Neural progenitor cell (in vitro differentiated cells): Measurements from ENCODE around the gene MBP. TPM values are rescaled to one million over a fixed set of nuclear protein-coding genes. Genes with fewer than 3 reads are reported as not detected.
A peak's percentile ranks its signal among the peaks of the same experiment; 100 is the strongest.

ENCODE experiments used
- DNase-seq: peaks from one replicate; pipeline ENCODE4 v3.0.0-alpha.2; 2016; ENCODE audit warnings: low spot score
- H2AFZ ChIP-seq: fragments of 200-600 bp; sonication (generic); replicated peaks from 2 replicates; pipeline ENCODE4 v1.6.1; 2016; ENCODE audit warnings: antibody characterized with exemption
- H3F3A ChIP-seq: fragments of 200-600 bp; sonication (generic); 2 replicates; pipeline ENCODE4 v1.6.1; 2016; ENCODE audit warnings: antibody characterized with exemption, low read depth
- H3K27ac ChIP-seq: fragments of 200-600 bp; sonication (generic); 2 replicates; pipeline ENCODE4 v1.5.1; 2016; ENCODE audit warnings: mild to moderate bottlenecking
- H3K27me3 ChIP-seq: fragments of 200-600 bp; sonication (generic); 2 replicates; pipeline ENCODE4 v1.6.1; 2016; ENCODE audit warnings: mild to moderate bottlenecking, moderate library complexity
- H3K36me3 ChIP-seq: fragments of 200-600 bp; sonication (generic); 2 replicates; pipeline ENCODE4 v1.5.1; 2016
- H3K4me1 ChIP-seq: fragments of 200-600 bp; sonication (generic); 2 replicates; pipeline ENCODE4 v1.6.1; 2016; ENCODE audit warnings: mixed run types
- H3K4me2 ChIP-seq: fragments of 200-600 bp; sonication (generic); 2 replicates; pipeline ENCODE4 v1.6.1; 2016
- H3K4me3 ChIP-seq: fragments of 200-600 bp; sonication (generic); 2 replicates; pipeline ENCODE4 v1.5.1; 2016
- H3K79me2 ChIP-seq: fragments of 200-600 bp; sonication (generic); 2 replicates; pipeline ENCODE4 v1.6.1; 2016; ENCODE audit warnings: low read depth
- H3K9ac ChIP-seq: fragments of 200-600 bp; sonication (generic); 2 replicates; pipeline ENCODE4 v1.6.1; 2016
- H3K9me3 ChIP-seq: fragments of 200-600 bp; sonication (generic); 2 replicates; pipeline ENCODE4 v1.5.1; 2016; ENCODE audit warnings: low read depth
- H4K20me1 ChIP-seq: fragments of 200-600 bp; sonication (generic); 2 replicates; pipeline ENCODE4 v1.6.1; 2016; ENCODE audit warnings: low read depth
- H3K27ac Mint-ChIP-seq: 3 replicates; pipeline ENCODE4 v1.8.0; 2021; ENCODE audit warnings: mixed read lengths
- H3K27me3 Mint-ChIP-seq: 2 replicates; pipeline ENCODE4 v1.8.0; 2022; ENCODE audit warnings: low read depth, mild to moderate bottlenecking, inconsistent platforms, moderate library complexity, mixed read lengths; ENCODE audit not compliant: insufficient read depth
- H3K36me3 Mint-ChIP-seq: 3 replicates; pipeline ENCODE4 v1.8.0; 2021; ENCODE audit warnings: mixed read lengths
- H3K4me1 Mint-ChIP-seq: 3 replicates; pipeline ENCODE4 v1.8.0; 2021; ENCODE audit warnings: mixed read lengths
- H3K4me3 Mint-ChIP-seq: 3 replicates; pipeline ENCODE4 v1.8.0; 2021; ENCODE audit warnings: mild to moderate bottlenecking, moderate library complexity, mixed read lengths
- H3K9me3 Mint-ChIP-seq: 3 replicates; pipeline ENCODE4 v1.8.0; 2020; ENCODE audit warnings: mixed read lengths
- CTCF ChIP-seq: fragments of 200-600 bp; sonication (generic); IDR thresholded peaks from 2 replicates; pipeline ENCODE4 v1.5.1; 2017; ENCODE audit warnings: antibody characterized with exemption, mild to moderate bottlenecking
- EZH2 ChIP-seq: fragments of 200-600 bp; sonication (generic); IDR thresholded peaks from 2 replicates; pipeline ENCODE4 v1.6.1; 2017; ENCODE audit warnings: antibody characterized with exemption, mild to moderate bottlenecking, moderate library complexity
- EZH2phosphoT487 ChIP-seq: fragments of 200-600 bp; sonication (generic); IDR thresholded peaks from 2 replicates; pipeline ENCODE4 v1.6.1; 2017; ENCODE audit warnings: antibody characterized with exemption
- total RNA-seq: library from RNA; depleted of rRNA; stranded (reverse); fragments of >200 nt; gene quantifications from 2 replicates; pipeline ENCODE4 v1.2.3, GENCODE V29; 2015; ENCODE audit warnings: low replicate concordance

MBP gene
- total RNA-seq, 1 donor from 2014 or later: 0.64 TPM

- Mint-ChIP-seq H3K9me3 (no peaks in the 10 kb centered on the region), H3K27me3 (peaks cover 5% of the 10 kb centered on the region), H3K4me1 (peaks cover 48% of the 10 kb centered on the region), H3K36me3 (no peaks in the 10 kb centered on the region), H3K27ac (no peak overlapping the region), H3K4me3 (no peak overlapping the region)
- H3K4me3 ChIP-seq: no peak overlapping the region
- peaks cover 4% of the 10 kb centered on the region for H3K4me1 ChIP-seq
- no peaks in the 10 kb centered on the region for H3K79me2 ChIP-seq
- no peaks in the 10 kb centered on the region for H3K36me3 ChIP-seq
- no peaks in the 10 kb centered on the region for H3K9me3 ChIP-seq
- TF ChIP-seq EZH2phosphoT487 (no peak), EZH2 (no peak)
- H3K9ac ChIP-seq: no peak overlapping the region
- H2AFZ ChIP-seq: no peak overlapping the region
- H4K20me1 ChIP-seq: no peaks in the 10 kb centered on the region
- no peaks in the 10 kb centered on the region for H3F3A ChIP-seq
- no peak overlapping the region for H3K27ac ChIP-seq
- no peak overlapping the region for H3K4me2 ChIP-seq
- DNase-seq: no peak
- H3K27me3 ChIP-seq: no peaks in the 10 kb centered on the region
Measured at GRCh38 chr18:77102259-77103040, 30.1 kb downstream of the MBP start.

- Histone ChIP-seq H3K27ac (no peak overlapping the region), H3F3A (no peaks in the 10 kb centered on the region), H3K36me3 (no peaks in the 10 kb centered on the region), H3K9me3 (no peaks in the 10 kb centered on the region), H3K4me1 (peaks cover 9% of the 10 kb centered on the region), H3K79me2 (no peaks in the 10 kb centered on the region), H3K4me3 (no peak overlapping the region), H2AFZ (no peak overlapping the region), H4K20me1 (no peaks in the 10 kb centered on the region), H3K27me3 (no peaks in the 10 kb centered on the region), H3K4me2 (no peak overlapping the region), H3K9ac (no peak overlapping the region)
- no peak for DNase-seq
- Mint-ChIP-seq H3K9me3 (no peaks in the 10 kb centered on the region), H3K4me3 (no peak overlapping the region), H3K4me1 (peaks cover 48% of the 10 kb centered on the region), H3K27me3 (peaks cover 9% of the 10 kb centered on the region), H3K27ac (peak overlapping the region; percentile 74), H3K36me3 (no peaks in the 10 kb centered on the region)
- TF ChIP-seq CTCF (no peak), EZH2 (no peak), EZH2phosphoT487 (no peak)
Measured at GRCh38 chr18:77101410-77102258, 30.9 kb downstream of the MBP start.

- H3K36me3 ChIP-seq: no peaks in the 10 kb centered on the region
- no peak overlapping the region for H3K27ac Mint-ChIP-seq
- TF ChIP-seq CTCF: no peak
- no peak overlapping the region for H3K4me3 Mint-ChIP-seq
- H3K79me2 ChIP-seq: no peaks in the 10 kb centered on the region
- H2AFZ ChIP-seq: no peak overlapping the region
- no peaks in the 10 kb centered on the region for H3K27me3 ChIP-seq
- no peak overlapping the region for H3K4me2 ChIP-seq
- H3K27ac ChIP-seq: no peak overlapping the region
- H3K4me1 Mint-ChIP-seq: peaks cover 48% of the 10 kb centered on the region
- H3K27me3 Mint-ChIP-seq: peaks cover 11% of the 10 kb centered on the region
- H3K4me3 ChIP-seq: no peak overlapping the region
- no peaks in the 10 kb centered on the region for H4K20me1 ChIP-seq
- H3K36me3 Mint-ChIP-seq: no peaks in the 10 kb centered on the region
- no peaks in the 10 kb centered on the region for H3K9me3 ChIP-seq
- H3F3A ChIP-seq: no peaks in the 10 kb centered on the region
- no peak for DNase-seq
- H3K9me3 Mint-ChIP-seq: no peaks in the 10 kb centered on the region
- peaks cover 9% of the 10 kb centered on the region for H3K4me1 ChIP-seq
- no peak overlapping the region for H3K9ac ChIP-seq
Measured at GRCh38 chr18:77100751-77101355, 31.7 kb downstream of the MBP start.
